Measurements from ENCODE around the gene SERINC5. TPM values are rescaled to one million over a fixed set of nuclear protein-coding genes. Genes with fewer than 3 reads are reported as not detected.

The SERINC5 gene
- total RNA-seq, 1 experiment from 2014 or later: 52.3 TPM

DNA sequence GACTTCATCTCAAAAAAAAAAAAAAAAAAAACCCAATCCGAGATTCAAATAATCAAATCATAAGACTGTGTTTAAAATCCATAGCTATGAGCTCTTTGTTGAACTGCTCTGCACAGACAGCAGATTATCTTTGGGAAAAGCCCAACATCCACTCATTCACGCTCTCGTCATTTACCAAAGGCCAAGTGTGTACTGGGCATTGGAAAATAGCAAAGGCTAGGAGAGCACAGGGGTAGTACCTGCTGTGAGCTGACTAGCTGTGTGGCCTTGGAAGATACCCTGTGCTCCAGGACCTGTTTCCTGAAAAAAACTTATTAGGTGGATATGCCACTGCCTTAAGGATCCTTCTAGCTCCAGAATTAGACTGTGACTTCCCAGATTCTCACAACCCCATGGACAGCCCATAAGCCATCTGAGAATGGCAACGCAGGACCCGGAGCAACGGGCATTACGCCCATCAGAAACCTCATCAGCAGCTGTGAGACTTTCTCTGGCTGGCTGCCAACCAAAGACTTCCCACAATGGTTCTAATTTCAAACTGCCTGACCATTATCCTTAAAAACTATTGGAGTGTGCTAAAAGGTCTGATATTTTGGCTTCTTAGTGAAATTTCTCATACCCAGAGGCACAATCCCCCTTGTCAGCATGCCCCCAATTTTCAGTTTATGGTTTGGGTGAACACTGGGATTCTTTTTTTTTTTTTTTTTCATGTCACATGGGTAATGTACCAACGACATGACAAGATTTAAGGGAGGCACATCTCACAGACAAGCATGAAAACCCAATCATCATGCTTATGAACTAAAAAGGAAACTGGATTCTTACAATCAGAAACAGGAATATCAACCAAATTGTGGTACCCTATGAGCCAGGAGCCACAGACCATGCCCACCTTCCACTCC, 16.8 kb downstream of the SERINC5 start:
- H4K8ac ChIP-seq (replicated peaks; ENCODE audit: insufficient read length, low read depth, low read length): no peak overlapping the region
- H2BK5ac ChIP-seq (ENCODE audit: insufficient read length, low read length): no peak overlapping the region
- H3K4me1 ChIP-seq (ENCODE audit: insufficient read depth, low read length): peaks cover 12% of the 10 kb centered on the region; the same call in 1 of the 2 replicates
- peaks cover 8% of the 10 kb centered on the region for H3K79me1 ChIP-seq (ENCODE audit: insufficient read depth, low read depth, low read length, poor library complexity, severe bottlenecking)
- peak overlapping the region; percentile 27 to 77 (median 65); a peak in 4 of 7 replicates for H3K27ac Mint-ChIP-seq
- H3K9me3 ChIP-seq (ENCODE audit: control insufficient read depth, low read depth, low read length): peaks cover 9% of the 10 kb centered on the region
- no peak overlapping the region for H2BK20ac ChIP-seq (ENCODE audit: low read depth, low read length, poor library complexity, severe bottlenecking)
- peaks cover 33 to 43% of the 10 kb centered on the region in 2 experiments for H3K4me1 Mint-ChIP-seq
- H3K79me2 ChIP-seq (ENCODE audit: insufficient read depth, low read length): peaks cover 50% of the 10 kb centered on the region; the same call in 1 of the 2 replicates
- H3T11ph ChIP-seq (ENCODE audit: low read length): no peak overlapping the region
- H3K4me2 ChIP-seq (ENCODE audit: insufficient read depth, insufficient read length, low read length): no peak overlapping the region
- no peak overlapping the region for H3K27ac ChIP-seq (ENCODE audit: insufficient read length, low read depth, low read length)
- no peaks in the 10 kb centered on the region for H3K23me2 ChIP-seq (ENCODE audit: insufficient read length, low read depth, low read length, poor library complexity, severe bottlenecking)
- H3K14ac ChIP-seq (ENCODE audit: insufficient read depth, low read length): no peak overlapping the region
- no peak overlapping the region for H4K91ac ChIP-seq (ENCODE audit: insufficient read length, low read depth, low read length)
- no peak for DNase-seq
- H3K27me3 Mint-ChIP-seq (ENCODE audit: low read depth): no peaks in the 10 kb centered on the region
- H3K36me3 Mint-ChIP-seq (ENCODE audit: insufficient read depth in 1 of 3, low read depth in 3 of 3): peaks cover 20 to 33% (median 22%) of the 10 kb centered on the region in 3 experiments
- no peak overlapping the region for H2BK15ac ChIP-seq (ENCODE audit: low read depth, low read length)
- H3K27me3 ChIP-seq (ENCODE audit: insufficient read depth, low read length): no peaks in the 10 kb centered on the region
- H2AFZ ChIP-seq (ENCODE audit: low read length): no peak overlapping the region
- no peaks in the 10 kb centered on the region for H4K20me1 ChIP-seq (ENCODE audit: control insufficient read depth, insufficient read depth, insufficient read length)
- no peak overlapping the region for H2BK120ac ChIP-seq (ENCODE audit: low read depth, low read length, poor library complexity, severe bottlenecking)
- no peak overlapping the region for H3K56ac ChIP-seq (ENCODE audit: insufficient read length, low read depth, low read length)
- no peak overlapping the region for H3K4me3 Mint-ChIP-seq
- H3K9ac ChIP-seq (ENCODE audit: extremely low read depth, insufficient read length, low read length): no peak overlapping the region
- no peak overlapping the region for H2AK5ac ChIP-seq (ENCODE audit: insufficient read length, low read length)
- no peak overlapping the region for H2BK12ac ChIP-seq (ENCODE audit: insufficient read length, low read depth, low read length)
- H3K18ac ChIP-seq (ENCODE audit: insufficient read length, low read depth, low read length): peak overlapping the region; percentile 40
- no peak overlapping the region for H3K4ac ChIP-seq (ENCODE audit: low read depth, low read length)
- H4K5ac ChIP-seq (ENCODE audit: insufficient read length, low read depth, low read length): no peak overlapping the region
- H3K9me3 Mint-ChIP-seq: peaks cover 18 to 19% of the 10 kb centered on the region in 2 experiments
- H3K23ac ChIP-seq (ENCODE audit: insufficient read length, low read depth, low read length): no peak overlapping the region
- no CpG with 5 or more reads among the region's 8 CpGs for WGBS (ENCODE audit: extremely low coverage, insufficient read length, low lambda C conversion rate)
- TF ChIP-seq, protein P1, sequence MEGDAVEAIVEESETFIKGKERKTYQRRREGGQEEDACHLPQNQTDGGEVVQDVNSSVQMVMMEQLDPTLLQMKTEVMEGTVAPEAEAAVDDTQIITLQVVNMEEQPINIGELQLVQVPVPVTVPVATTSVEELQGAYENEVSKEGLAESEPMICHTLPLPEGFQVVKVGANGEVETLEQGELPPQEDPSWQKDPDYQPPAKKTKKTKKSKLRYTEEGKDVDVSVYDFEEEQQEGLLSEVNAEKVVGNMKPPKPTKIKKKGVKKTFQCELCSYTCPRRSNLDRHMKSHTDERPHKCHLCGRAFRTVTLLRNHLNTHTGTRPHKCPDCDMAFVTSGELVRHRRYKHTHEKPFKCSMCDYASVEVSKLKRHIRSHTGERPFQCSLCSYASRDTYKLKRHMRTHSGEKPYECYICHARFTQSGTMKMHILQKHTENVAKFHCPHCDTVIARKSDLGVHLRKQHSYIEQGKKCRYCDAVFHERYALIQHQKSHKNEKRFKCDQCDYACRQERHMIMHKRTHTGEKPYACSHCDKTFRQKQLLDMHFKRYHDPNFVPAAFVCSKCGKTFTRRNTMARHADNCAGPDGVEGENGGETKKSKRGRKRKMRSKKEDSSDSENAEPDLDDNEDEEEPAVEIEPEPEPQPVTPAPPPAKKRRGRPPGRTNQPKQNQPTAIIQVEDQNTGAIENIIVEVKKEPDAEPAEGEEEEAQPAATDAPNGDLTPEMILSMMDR (conservative IDR thresholded peaks at IDR 0.05): no peak

Measured in H9 (cell line).